GM18951 (cell line): ENCODE data around the gene TPGS2.

Source experiments
- POLR2A ChIP-seq: IDR thresholded peaks from 4 replicates; pipeline ENCODE4 v1.6.1; 2011; ENCODE audit warnings: mild to moderate bottlenecking; ENCODE audit not compliant: insufficient read length, insufficient read depth; ENCODE audit errors: extremely low read depth
- in situ Hi-C: fragments of 300-500 bp; cut with MboI; formaldehyde crosslinking; loops from one replicate; pipeline ENCODE4 v1.12.0; 2022; ENCODE audit warnings: low sequenced_read_pairs, mixed read lengths, inconsistent platforms; ENCODE audit not compliant: unreplicated experiment

The TPGS2 gene

DNA sequence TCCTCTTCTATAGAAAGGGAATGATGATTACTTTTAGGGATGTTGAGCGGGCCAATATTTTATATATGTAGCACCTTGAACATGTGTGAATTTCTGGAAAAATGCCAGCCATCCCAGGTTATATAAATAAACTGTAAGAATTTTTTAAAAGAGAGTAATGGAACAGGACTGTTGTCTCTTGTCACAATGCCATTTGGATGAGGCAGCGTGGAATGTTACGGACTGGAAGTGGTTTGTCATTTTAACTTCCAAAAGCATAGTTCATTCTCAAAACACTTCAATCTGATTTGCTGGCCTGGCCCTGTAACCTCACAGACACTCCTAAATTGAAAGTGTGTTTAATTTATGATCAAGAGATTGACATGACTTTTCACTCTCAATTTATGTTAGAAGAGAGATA, 70.8 kb downstream of the TPGS2 start:
- TF ChIP-seq POLR2A, result no peak
- in situ Hi-C loops, result no loop called here

DNA sequence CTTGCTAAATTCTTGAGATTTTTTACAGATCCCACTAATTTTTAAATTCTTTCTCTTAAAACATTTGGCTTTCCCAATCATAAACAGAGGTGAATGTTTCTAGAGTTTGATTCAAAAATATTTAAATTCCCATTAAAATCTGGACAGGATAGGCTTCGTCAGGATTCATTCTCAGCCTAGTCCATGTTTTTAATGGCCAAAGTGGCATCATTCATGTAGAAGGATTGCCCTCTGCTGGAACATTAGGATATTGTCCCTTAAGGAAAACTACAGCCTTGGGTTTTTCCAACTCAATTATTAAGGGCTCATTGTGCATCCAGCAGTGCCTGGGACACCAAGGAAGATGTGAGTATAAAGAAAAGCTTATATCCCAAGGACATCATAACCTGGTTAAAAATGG, 71.7 kb downstream of the TPGS2 start:
- no peak for TF ChIP-seq POLR2A
- in situ Hi-C loops, result no loop called here

DNA sequence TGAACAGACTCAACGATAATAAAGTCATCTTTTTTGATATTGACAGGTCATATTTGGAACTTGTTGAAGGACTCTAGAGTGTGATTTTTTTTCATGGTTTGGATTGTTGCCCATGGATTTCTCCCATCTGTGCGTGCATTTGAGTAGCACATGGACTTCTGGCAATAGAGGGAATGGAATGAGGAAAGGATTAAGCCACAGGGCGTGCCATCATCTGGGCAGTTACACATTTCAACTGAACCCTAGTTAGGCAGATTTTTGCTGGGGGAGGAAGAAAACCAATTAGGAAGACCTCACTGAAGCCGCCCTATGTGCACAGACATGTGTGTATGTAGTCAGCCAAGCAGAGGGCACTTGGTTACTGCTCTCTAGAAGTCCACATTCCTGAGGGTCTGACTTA, 72.6 kb downstream of the TPGS2 start:
- TF ChIP-seq POLR2A, result no peak
- in situ Hi-C loops, result no loop called here

DNA sequence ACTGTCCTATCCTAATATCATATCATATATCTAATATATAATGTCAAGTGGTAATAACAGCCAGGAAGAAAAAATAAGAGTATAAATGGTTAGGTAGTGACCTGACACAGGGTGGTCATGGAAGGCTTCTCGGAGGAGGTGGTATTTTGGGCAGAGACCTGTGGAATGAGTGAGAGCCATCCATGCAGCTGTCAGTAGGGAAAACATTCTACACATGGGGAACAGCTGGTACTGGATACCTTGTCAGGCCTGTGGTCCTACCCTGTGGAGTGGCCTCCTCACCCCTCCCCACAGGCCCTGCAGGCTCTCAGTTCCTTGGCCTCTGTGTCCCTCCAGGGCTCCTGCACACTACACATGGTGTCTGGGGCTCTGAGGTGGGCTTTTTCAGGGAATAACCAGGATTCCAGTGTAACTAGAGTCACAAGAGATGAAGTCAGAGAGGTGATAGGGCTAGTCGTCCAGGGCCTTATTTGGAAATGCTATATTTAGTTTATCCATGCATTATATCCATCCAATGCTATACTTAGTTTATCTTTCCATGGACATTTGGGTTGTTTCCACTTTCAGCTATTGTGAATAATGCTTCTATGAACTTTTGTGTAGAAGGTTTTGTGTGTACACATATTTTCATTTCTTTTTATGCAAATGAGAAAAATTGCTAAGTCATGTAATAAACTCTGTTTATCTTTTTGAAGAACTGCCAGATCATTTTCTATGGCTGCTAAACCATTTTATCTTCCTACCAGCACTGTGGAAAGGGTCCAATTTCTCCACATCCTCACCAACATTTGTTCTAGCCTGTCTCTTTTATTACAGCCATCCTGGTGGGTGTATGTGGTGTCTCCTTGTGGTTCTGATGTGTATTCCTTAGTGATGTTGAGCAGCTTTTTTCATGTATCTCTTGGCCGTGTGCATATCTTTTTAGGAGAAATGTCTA, 75.6 kb downstream of the TPGS2 start:
- in situ Hi-C loops, result no loop called here
- no peak for TF ChIP-seq POLR2A

DNA sequence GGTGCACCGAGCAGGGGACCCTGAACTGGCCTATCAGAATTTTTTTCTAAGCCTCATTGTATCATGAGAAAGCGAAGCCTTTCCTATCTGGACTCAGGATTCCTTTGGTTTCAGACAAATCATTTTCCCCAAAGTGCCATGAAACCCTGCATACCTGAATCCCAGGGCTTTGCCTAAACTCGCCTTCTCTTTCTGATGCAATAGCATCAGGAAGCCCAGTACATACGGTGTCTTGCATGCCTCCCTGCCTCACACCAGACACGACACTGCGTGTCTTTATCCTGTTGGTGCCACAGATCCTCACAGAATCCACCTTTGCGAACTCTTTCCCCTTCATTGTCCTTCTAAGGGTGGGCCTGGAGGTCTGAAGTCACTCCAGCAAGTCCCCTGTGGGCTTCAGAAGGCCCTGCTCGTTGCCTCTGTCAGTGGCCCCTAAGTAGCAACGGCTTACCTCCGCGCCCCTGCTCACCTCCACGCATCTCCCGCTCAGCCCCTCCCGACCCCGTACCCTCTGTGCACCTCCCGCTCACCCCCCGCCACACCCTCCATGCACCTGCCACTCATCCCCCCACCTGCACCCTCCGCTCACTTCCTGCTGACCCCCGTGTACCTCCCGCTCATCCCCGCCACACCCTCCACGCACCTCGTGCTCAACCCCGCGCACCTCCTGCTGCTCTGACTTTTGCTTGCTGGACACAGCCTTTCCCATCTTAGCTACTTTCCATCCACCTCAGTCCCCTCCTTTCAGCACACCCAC, 83.4 kb downstream of the TPGS2 start:
- no peak for TF ChIP-seq POLR2A
- in situ Hi-C loops, result no loop called here

DNA sequence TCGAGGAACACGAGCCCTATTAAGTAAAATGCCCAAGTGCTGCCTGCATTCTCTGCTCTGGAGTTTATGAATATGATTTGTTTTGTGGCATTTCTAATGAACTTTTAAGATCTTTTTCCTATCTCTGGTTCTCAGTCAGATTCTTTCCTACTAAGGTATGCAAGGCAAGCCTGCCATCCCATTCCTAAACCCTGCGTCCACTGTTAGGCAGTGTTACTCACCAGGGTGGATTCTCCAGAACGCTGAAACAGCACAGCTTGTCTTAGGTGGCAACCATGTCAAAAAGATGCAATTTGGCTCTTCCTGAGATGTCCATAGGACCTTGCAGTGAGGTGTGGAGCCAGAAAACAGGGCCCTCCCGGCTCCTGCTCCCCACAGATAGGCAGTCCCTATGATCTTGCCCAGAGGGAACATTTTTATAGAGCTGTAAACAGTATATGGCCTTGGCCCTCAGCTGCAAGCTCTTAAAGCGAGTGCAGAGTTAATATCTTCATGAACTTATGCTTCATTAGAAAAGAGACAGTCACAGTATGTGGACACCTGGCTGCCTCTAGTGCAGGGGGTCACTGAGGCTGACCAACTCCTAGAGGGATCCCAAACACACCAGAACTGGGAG, 84.4 kb downstream of the TPGS2 start:
- in situ Hi-C loops, result no loop called here
- no peak for TF ChIP-seq POLR2A
